Limb (tissue), 2 donors: ENCODE measurements around the gene GMPS.
A peak's percentile ranks its signal among the peaks of the same experiment; 100 is the strongest.
"Not testable (repeated sequence)": the region's sequence is repeated elsewhere in the genome, so short reads cannot be mapped to it uniquely, and the experiment has no call there.

Experiments
- DNase-seq, 2 donors: peaks; one replicate each; pipeline ENCODE4 v3.0.0-alpha.2; 2016; ENCODE audit errors: extremely low spot score in 2 of 2

Gene GMPS

GRCh38 chr3:155870133-155870944 lies at the start of gene GMPS:
Gene GMPS, plus strand, starts transcription at chr3:155870650. Its CDS starts 221 bp downstream, at chr3:155870871.
- peak; percentile 91 to 97 for DNase-seq

DNA sequence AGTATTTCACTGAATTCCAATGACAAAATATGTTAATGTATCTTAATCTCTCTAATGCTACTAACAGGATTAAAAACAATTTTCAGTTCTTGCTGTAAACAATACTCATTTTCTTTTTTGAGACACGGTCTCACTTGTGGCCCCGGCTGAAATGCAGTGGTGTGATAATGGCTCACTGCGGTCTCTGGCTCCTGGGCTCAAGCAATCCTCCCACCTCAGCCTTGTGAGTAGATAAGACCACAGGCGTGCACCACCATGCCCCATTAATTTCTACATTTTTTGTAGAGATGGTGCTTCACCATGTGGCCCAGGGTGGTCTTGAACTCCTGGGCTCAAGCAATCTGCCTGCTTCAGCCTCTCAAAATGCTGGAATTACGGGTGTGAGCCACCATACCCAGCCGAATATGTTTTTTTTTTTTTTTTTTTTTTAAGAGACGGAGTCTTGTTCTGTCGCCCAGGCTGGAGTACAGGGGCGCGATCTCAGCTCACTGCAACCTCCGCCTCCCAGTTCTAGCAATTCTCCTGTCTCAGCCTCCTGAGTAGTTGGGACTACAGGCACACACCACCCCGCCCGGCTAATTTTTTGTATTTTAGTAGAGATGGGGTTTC lies 41.9 kb upstream of the GMPS start:
- not testable (repeated sequence) for DNase-seq

DNA sequence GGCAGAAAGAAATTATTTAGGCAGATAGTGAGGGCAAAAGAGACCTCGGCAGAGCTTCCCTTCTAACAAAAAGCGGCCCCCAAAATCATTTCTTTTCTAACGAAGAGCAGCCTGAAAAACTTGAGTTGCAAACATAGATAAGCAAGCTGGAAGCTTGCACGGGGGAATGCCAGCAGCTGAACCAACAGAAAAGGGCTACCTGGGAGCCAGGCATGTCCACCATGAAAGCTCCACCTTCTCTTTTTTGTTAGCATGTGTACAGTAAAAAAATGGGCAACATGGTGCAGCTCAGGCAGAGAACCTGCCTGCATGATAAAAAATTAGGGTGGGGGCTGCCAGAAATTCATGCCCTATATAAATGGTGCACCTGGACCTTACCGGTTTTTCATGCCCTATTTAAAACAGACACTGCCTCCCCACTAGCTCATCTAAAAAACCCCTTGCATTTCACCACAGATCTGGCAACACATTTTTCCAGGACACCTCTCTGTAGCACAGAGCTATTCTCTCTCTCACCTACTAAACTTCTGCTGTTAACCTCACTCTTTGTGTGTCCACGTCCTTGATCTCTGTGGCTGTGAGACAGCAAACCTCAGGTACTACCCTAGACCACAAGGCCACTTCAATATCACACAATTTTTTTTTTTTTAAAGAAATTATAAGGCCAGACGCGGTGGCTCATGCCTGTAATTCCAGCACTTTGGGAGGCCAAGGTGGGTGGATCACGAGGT lies 34.9 kb upstream of the GMPS start:
- DNase-seq = no peak

DNA sequence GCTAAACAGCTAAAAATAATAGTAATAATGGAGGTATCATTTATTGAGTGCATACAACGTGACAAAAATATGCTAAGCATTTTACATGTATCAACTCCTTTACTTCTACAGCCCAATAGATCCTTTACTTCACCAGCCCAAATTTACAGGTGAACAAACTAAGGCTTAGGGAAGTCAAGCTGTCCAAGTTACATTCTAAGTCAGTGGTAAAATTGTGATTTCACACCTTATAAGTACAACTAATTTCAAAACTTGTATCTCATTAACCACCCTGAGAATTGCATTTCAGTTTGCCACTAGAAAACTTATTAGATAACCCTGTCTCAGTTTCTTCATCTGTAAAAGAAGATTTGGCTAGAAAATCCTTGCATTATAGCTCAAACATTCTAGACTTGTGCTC lies 26.9 kb upstream of the GMPS start:
- no peak for DNase-seq

DNA sequence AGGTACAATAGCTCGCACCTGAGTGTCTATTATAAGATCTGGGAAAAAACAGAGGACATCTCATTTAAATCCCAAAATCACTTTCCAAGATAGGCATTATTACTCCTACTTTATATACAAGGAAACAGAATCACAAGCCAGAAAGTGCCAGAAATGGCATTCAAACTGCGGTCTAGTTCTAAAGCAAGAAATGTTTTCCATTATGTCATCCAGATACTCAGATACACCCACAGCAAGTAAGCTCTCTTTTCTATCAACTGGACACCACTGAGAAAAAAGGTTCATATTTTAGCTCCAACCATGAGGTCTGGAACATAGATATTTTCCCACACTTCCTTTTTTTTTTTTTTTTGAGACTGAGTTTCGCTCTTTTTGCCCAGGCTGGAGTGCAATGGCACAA lies 24.3 kb upstream of the GMPS start:
- no peak for DNase-seq

- no peak for DNase-seq
Observed at GRCh38 chr3:155847993-155848392, 22.5 kb upstream of the GMPS start.

GRCh38 chr3:155849404-155849803 lies 21.0 kb upstream of the GMPS start:
- not testable (repeated sequence) for DNase-seq

DNA sequence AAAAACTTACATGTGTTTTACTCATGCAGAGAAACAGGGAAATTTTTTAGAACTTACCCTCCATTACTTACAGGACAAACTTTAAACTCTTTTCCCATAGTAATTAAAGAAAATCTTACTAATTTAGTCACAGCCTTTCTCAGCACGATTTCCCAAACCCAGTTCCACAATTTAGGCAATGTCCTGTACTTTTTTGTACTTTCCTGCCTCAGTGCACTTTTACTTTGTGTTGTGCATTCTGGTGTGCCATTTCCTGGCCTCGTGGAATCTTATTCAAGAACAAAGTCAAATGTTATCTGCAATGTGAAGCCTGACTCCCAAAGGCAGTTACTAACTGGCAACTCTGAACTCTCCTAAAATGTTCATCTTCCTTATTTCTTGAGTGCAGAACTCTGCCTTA lies 18.1 kb upstream of the GMPS start:
- DNase-seq = no peak

DNA sequence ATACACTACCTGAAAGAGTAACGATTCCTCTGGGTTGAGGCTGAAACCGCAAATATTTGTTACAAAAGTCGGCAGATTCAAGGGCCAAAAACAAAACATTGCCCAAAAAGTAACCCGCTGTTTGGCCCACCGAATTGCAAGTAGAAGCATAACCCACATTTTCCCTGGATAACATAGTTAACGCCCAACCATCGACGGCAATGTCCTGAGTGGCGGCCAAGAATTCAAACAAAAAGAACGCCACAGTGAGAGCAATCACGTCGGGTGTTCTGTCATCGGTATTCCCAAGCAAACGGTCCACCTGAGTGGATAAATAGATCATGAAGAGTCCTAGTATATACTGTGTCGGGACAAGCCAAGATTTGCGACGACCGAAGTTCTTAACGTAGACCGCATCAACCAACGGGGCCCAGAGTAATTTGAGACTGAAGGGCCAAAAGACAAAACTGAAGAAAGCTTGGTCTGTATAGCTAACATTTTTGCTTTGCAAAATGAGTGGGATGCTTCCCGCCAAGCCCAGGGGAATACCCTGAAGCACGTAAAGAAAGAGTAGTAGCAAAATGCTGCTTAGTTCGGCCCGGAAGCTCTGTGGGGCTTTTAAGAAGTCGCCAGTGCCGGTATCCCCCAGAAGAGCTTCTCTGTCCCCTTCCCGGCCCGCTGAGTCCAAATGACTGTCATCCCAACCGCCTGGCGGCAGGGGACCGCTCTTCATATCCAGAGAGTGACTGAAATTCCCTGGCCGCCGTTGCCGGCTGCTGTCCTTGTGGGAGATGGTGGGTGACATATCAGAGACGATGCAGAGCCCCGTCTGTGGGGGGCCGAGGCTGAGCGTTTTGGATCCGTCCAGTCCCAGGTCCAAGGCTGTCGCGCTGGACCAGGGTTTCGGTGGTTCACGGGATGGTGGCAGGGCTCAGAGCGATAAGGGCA lies 17.0 kb upstream of the GMPS start:
- no peak for DNase-seq

GRCh38 chr3:155854141-155854940 lies 16.1 kb upstream of the GMPS start, which contains the start of gene SLC33A1:
Gene SLC33A1, minus strand, starts transcription at chr3:155854427. Its CDS starts 430 bp downstream, at chr3:155853997.
- peak; percentile 98 to 100 for DNase-seq

DNA sequence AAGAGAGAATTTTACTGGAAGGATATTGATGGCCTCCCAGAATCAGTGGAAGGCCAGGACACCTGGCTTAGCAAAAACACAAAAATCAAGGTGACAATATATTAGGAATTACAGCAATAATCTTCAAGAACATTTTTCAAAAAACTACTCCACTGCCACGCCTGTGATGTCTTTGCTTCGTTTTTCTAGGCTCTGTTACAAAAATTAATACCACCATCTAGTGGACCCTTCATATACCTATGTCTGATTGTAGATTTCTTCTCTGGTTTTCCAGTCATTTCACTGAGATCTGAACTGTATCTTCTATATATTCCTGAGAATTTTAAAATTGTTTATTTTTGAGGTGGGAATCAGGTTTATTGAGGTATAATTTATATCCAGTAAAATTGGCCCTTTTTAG lies 10.6 kb upstream of the GMPS start:
- no peak for DNase-seq

DNA sequence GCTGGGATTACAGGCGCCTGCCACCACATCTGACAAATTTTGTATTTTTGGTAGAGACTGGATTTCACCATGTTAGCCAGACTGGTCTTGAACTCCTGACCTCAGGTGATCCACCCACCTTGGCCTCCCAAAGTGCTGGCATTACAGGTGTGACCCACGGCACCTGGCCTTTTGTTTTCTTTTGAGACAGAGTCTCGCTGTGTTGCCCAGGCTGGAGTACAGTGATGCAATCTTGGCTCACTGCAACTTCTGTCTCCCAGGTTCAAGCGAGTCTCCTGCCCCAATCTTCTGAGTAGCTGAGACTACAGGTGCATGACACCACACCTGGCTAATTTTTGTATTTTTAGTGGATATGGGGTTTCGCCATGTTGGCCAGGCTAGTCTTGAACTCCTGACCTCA lies 10.0 kb upstream of the GMPS start:
- DNase-seq = not testable (repeated sequence)

GRCh38 chr3:155861476-155862183 lies 8.8 kb upstream of the GMPS start:
- DNase-seq = no peak

- DNase-seq = not testable (repeated sequence)
Observed at GRCh38 chr3:155862290-155862982, 8.0 kb upstream of the GMPS start.

GRCh38 chr3:155863072-155863784 lies 7.2 kb upstream of the GMPS start:
- DNase-seq = no peak

DNA sequence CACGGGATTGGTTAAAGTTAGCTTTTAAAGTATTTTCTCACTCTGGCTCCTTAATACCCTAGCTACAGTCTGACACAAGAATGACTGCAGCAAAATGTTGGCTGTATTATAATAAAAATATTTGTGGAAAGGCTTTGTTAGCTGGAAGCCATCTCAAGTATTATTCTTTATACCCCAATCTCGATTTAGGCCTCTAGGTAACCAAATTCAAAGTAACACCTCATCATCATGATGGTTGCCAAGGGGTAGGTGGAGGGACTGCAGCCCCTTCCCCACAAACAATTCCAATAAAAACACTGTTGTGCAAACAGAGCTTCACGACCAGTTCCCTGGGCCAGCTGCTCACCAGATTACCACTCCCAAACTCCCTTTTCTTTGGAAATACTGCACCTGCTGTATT lies 759 bp upstream of the GMPS start:
- DNase-seq = peak in 1 of 2 donors; percentile 8

DNA sequence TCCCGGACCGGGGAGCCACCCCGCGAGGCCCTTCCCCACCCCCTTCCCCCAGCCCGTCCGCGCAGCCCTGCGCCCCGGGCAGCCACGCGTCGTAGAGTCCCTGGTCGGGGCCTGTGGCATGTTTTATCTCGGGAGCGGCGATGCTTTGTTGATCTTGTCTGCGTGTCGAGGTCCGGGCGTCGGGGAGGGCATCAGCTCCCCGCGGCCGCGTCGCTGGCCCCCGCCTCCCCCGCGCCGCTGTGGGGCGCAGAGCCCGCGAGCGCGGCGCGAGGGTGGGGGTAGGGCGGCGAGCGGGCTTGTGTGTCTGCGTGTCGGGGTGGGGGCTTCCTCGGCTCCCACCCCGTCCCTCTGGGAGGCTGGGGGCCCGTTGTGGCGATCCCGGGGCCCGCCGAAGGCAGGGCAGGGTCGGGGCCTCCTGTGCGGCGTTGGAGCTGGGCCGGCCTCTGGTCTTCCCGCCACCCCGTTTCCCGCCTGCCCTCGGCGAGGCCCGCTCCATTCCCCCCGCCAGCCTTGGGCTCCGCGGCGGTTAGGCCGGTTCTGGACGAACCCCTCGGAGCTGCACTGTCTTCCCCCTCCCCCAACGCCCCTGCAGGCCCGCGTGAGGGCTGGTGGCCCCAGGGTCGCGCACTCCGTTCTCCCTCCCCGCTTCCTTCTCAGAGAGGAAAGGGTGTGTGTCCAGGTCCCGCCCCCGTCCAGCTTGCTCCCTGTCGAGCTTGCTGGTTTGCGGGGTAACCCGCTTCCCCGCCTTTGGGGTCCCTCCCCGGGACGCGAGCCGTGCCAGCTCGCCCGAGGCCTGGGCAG lies 695 bp downstream of the GMPS start:
- peak; percentile 44 to 75 for DNase-seq

DNA sequence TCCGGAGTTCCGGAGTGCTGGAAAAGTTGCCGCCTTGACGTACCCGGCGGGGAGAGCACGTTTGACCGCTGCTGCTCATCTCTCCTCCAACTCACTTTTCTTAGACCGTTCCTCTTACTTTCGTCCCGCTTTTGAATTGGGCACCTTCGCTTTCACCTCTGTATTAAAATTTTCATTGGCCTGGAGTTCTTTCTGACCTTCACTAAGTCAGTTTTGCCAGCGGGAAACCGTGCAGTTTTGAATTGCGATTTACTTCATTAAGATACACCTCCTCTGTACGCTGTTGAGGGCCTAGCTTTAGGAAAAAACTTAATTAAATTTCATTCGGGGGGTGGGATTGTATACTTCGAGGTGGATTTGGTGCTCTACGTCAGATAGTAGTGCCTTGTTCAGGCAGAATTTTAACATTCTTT lies 1.3 kb downstream of the GMPS start:
- no peak for DNase-seq
